CD14-positive monocyte (primary cell): Measurements from ENCODE around the gene FGD6. TPM values are rescaled to one million over a fixed set of nuclear protein-coding genes. Genes with fewer than 3 reads are reported as not detected.
"Not testable (repeated sequence)": the region's sequence is repeated elsewhere in the genome, so short reads cannot be mapped to it uniquely, and the experiment has no call there.

Experiments used
- DNase-seq, 3 donors: peaks; one replicate each; pipeline ENCODE4 v3.0.0-alpha.2; 2011 to 2022
- H2AFZ ChIP-seq: 2 replicates; pipeline ENCODE4 v1.6.0; 2012; ENCODE audit warnings: mild to moderate bottlenecking, low read depth, low read length, inconsistent platforms; ENCODE audit not compliant: insufficient read depth, poor library complexity, severe bottlenecking
- H3K27ac ChIP-seq, 2 donors: 1 replicate in 1 of 2; 2 replicates in 1 of 2; pipeline ENCODE4 v1.5.1; 2012 to 2013; ENCODE audit warnings: low read length in 2 of 2, control low read depth in 1 of 2, inconsistent platforms in 1 of 2, low read depth in 1 of 2, mild to moderate bottlenecking in 1 of 2
- H3K27me3 ChIP-seq, 2 donors: one replicate each; pipeline versions ENCODE4 v1.6.0 to v1.6.1; 2011 to 2013; ENCODE audit warnings: low read length in 2 of 2; ENCODE audit not compliant: control insufficient read depth in 2 of 2, insufficient read depth in 2 of 2
- H3K36me3 ChIP-seq, 2 donors: replicated peaks in 1 of 2; 1 replicate in 1 of 2; 2 replicates in 1 of 2; pipeline versions ENCODE4 v1.5.1 to v1.6.1; 2012 to 2013; ENCODE audit warnings: low read length in 2 of 2, control low read depth in 1 of 2, inconsistent platforms in 1 of 2, mild to moderate bottlenecking in 1 of 2; ENCODE audit not compliant: insufficient read depth in 2 of 2, control insufficient read depth in 1 of 2
- H3K4me1 ChIP-seq, 2 donors: 1 replicate in 1 of 2; 2 replicates in 1 of 2; pipeline versions ENCODE4 v1.5.1 to v1.6.1; 2012 to 2013; ENCODE audit warnings: low read length in 2 of 2, control low read depth in 1 of 2, inconsistent platforms in 1 of 2, mild to moderate bottlenecking in 1 of 2, moderate library complexity in 1 of 2; ENCODE audit not compliant: insufficient read depth in 2 of 2, control insufficient read depth in 1 of 2
- H3K4me2 ChIP-seq: replicated peaks from 2 replicates; pipeline ENCODE3; 2012; ENCODE audit warnings: low read length, moderate library complexity, mild to moderate bottlenecking; ENCODE audit not compliant: poor library complexity, severe bottlenecking; ENCODE audit errors: extremely low read depth
- H3K4me3 ChIP-seq, 3 experiments: fragments of 200-600 bp in 1 of 3; sonication (generic) in 1 of 3; replicated peaks in 1 of 3; 1 replicate in 2 of 3; 2 replicates in 1 of 3; pipeline ENCODE4 v1.5.1; 2011 to 2013; ENCODE audit warnings: low read length in 3 of 3, mild to moderate bottlenecking in 3 of 3, control low read depth in 2 of 3, low read depth in 2 of 3, inconsistent platforms in 1 of 3, moderate library complexity in 1 of 3
- H3K79me2 ChIP-seq: 2 replicates; pipeline ENCODE4 v1.6.0; 2012; ENCODE audit warnings: mild to moderate bottlenecking, control low read depth, inconsistent platforms, low read length, moderate library complexity; ENCODE audit not compliant: insufficient read depth
- H3K9ac ChIP-seq: 2 replicates; pipeline ENCODE4 v1.6.0; 2017; ENCODE audit warnings: low read length, mild to moderate bottlenecking; ENCODE audit not compliant: insufficient read depth, poor library complexity, severe bottlenecking
- H3K9me3 ChIP-seq, 2 donors: replicated peaks in 1 of 2; 1 replicate in 1 of 2; 2 replicates in 1 of 2; pipeline versions ENCODE4 v1.5.1 to v1.6.1; 2012 to 2013; ENCODE audit warnings: low read length in 2 of 2, control low read depth in 1 of 2; ENCODE audit not compliant: control insufficient read depth in 1 of 2, insufficient read depth in 1 of 2
- H4K20me1 ChIP-seq: 2 replicates; pipeline ENCODE4 v1.6.0; 2012; ENCODE audit warnings: mild to moderate bottlenecking, low read length, control low read depth, moderate library complexity; ENCODE audit not compliant: insufficient read depth
- H3K27ac Mint-ChIP-seq, 7 donors: one replicate each; pipeline ENCODE4 v1.8.0; 2020; ENCODE audit warnings: mild to moderate bottlenecking in 7 of 7, mixed read lengths in 7 of 7, moderate library complexity in 6 of 7, inconsistent platforms in 2 of 7
- H3K27me3 Mint-ChIP-seq, 3 donors: one replicate each; pipeline ENCODE4 v1.8.0; 2021 to 2022; ENCODE audit warnings: low read depth in 3 of 3, mild to moderate bottlenecking in 3 of 3, mixed read lengths in 3 of 3, moderate library complexity in 3 of 3, inconsistent platforms in 1 of 3
- H3K36me3 Mint-ChIP-seq, 2 donors: one replicate each; pipeline ENCODE4 v1.8.0; 2020; ENCODE audit warnings: mixed read lengths in 2 of 2, inconsistent platforms in 1 of 2, mild to moderate bottlenecking in 1 of 2
- H3K4me1 Mint-ChIP-seq: one replicate; pipeline ENCODE4 v1.8.0; 2020; ENCODE audit warnings: mild to moderate bottlenecking, mixed read lengths
- H3K4me3 Mint-ChIP-seq, 2 donors: one replicate each; pipeline ENCODE4 v1.8.0; 2020; ENCODE audit warnings: mild to moderate bottlenecking in 2 of 2, mixed read lengths in 2 of 2, moderate library complexity in 1 of 2
- H3K9me3 Mint-ChIP-seq, 7 donors: one replicate each; pipeline ENCODE4 v1.8.0; 2020 to 2022; ENCODE audit warnings: mixed read lengths in 7 of 7, mild to moderate bottlenecking in 6 of 7, moderate library complexity in 6 of 7, inconsistent platforms in 2 of 7
- WGBS: methylation state at CpG from one replicate; pipeline ENCODE4 v1.1.5; 2013; ENCODE audit warnings: missing lambda C conversion rate; ENCODE audit not compliant: insufficient coverage; 5-methylcytosine and 5-hydroxymethylcytosine counted together
- intact Hi-C, 2 donors: fragments of 100-400 bp; cut with micrococcal nuclease; formaldehyde crosslinking; loops; one replicate each; pipeline versions ENCODE4 v1.15.0 to v1.15.1; 2023
- polyA plus RNA-seq, 3 donors: library from polyadenylated mRNA; depleted of rRNA in 1 of 3; unstranded in 2 of 3; stranded (reverse) in 1 of 3; fragments of 300-500 nt in 2 of 3; fragments of >200 nt in 1 of 3; fragmentation: Illumina TruSeq in 2 of 3; gene quantifications; 1 replicate in 2 of 3; 2 replicates in 1 of 3; pipeline ENCODE4 v1.2.3, GENCODE V29; 2012 to 2021
- TF ChIP-seq, protein P1 (sequence below): fragments of 200-600 bp; IDR thresholded peaks from one replicate; pipeline ENCODE4 v1.8.0; 2022; ENCODE audit warnings: antibody characterized with exemption, mild to moderate bottlenecking

The FGD6 gene
- polyA plus RNA-seq, 3 donors: 4.0 to 8.1 (median 5.3) TPM

DNA sequence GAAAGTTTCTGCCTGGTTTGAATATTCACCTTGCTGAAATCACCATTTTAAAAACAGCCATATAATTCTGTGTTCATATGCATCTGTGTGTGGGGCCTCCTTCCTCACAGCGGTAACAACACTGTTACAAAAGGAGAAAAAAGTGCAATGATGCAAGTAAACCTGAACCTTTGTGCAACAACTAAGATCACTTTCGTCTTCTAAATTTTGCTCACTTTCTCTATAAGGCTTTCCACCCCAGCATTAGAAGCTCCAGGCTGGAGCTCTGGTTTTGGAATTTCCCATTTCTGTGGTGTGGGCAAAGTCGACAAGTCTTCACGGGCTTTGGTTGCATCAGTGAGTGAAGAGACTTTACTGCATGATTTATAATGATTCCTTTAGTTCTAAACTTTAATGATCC lies 18.4 kb downstream of the FGD6 start:
- DNase-seq: no peak
- Mint-ChIP-seq H3K4me1 (peaks cover 13% of the 10 kb centered on the region), H3K36me3 (peaks cover 10 to 14% of the 10 kb centered on the region in 2 donors), H3K9me3 (no peaks in the 10 kb centered on the region), H3K27ac (no peak overlapping the region), H3K4me3 (no peak overlapping the region), H3K27me3 (no peaks in the 10 kb centered on the region)
- Histone ChIP-seq H3K27ac (no peak overlapping the region), H3K36me3 (no peaks in the 10 kb centered on the region), H3K4me2 (no peak overlapping the region), H3K79me2 (no peaks in the 10 kb centered on the region), H2AFZ (no peak overlapping the region), H3K9ac (no peak overlapping the region), H3K4me1 (peaks cover 13 to 14% of the 10 kb centered on the region in 2 donors), H3K27me3 (no peaks in the 10 kb centered on the region), H3K9me3 (no peaks in the 10 kb centered on the region), H3K4me3 (no peak overlapping the region), H4K20me1 (peaks cover 67% of the 10 kb centered on the region)
- intact Hi-C loops: no loop called here
- TF ChIP-seq, protein P1, sequence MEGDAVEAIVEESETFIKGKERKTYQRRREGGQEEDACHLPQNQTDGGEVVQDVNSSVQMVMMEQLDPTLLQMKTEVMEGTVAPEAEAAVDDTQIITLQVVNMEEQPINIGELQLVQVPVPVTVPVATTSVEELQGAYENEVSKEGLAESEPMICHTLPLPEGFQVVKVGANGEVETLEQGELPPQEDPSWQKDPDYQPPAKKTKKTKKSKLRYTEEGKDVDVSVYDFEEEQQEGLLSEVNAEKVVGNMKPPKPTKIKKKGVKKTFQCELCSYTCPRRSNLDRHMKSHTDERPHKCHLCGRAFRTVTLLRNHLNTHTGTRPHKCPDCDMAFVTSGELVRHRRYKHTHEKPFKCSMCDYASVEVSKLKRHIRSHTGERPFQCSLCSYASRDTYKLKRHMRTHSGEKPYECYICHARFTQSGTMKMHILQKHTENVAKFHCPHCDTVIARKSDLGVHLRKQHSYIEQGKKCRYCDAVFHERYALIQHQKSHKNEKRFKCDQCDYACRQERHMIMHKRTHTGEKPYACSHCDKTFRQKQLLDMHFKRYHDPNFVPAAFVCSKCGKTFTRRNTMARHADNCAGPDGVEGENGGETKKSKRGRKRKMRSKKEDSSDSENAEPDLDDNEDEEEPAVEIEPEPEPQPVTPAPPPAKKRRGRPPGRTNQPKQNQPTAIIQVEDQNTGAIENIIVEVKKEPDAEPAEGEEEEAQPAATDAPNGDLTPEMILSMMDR: no peak
- WGBS: no CpG with 5 or more reads among the region's 4 CpGs

DNA sequence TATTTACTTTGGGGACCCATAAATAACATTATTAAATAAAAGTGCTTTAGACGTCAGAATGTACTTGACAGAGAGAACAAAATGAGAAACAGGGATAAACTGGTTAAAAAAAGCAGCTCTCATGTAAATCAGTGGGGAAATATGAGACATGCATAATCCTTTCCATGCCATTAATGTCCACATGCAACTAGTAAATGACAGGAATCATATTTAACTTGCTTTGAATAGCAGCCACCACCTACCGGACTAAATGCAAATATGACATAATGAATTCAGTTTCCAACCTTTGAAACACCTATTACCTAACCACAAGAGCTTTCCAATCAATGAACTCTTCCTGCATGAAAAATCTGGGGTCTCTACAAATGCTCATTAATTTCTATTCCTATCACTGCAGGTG lies 19.6 kb downstream of the FGD6 start:
- no peak overlapping the region for H3K4me3 Mint-ChIP-seq

DNA sequence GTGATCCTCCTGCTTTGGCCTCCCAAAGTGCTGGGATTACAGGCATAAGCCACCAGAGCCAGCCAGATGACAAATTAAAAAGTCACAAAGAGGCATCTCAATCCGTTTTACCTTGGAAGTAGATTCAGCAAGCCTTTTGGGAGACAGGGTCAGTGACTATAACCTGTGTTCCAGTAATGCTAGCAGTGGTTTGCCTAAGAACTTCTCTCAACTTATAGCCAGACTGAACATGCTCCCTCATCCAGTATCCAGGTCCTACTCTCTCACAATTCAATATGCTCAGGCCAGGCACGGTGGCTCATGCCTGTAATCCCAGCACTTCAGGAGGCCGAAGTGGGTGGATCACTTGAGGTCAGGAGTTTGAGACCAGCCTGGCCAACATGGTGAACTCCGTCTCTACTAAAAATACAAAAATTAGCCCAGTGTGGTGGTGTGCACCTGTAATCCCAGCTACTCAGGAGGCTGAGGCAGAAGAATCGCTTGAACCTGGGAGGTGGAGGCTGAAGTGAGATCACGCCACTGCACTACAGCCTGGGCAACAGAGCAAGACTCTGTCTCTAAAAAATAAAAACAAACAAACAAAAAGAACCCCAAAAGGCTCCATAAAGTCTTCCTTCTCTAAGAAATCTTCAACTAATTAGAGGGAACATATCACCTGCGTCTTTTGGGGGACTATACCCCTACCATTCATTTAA lies 20.2 kb downstream of the FGD6 start:
- DNase-seq, H3K4me2 ChIP-seq, H3K4me3 ChIP-seq, H3K27ac Mint-ChIP-seq, H2AFZ ChIP-seq, H3K4me1 ChIP-seq, H3K36me3 ChIP-seq, H3K4me1 Mint-ChIP-seq, H3K9ac ChIP-seq, H3K27me3 ChIP-seq, intact Hi-C loops, H3K27me3 Mint-ChIP-seq, H3K27ac ChIP-seq, H3K4me3 Mint-ChIP-seq, H3K79me2 ChIP-seq, H3K9me3 Mint-ChIP-seq, H3K9me3 ChIP-seq: not testable (repeated sequence)
- H3K36me3 Mint-ChIP-seq: peaks cover 10 to 17% of the 10 kb centered on the region in 2 donors
- peaks cover 66% of the 10 kb centered on the region for H4K20me1 ChIP-seq
- no CpG with 5 or more reads among the region's 7 CpGs for WGBS

More for the DNA sequence above, 19.6 kb downstream of the FGD6 start:
- 100% methylated on average over 1 of the region's 2 CpGs for WGBS
- H3K9me3 ChIP-seq: no peaks in the 10 kb centered on the region
- no peak overlapping the region for H3K4me2 ChIP-seq
- no peak for DNase-seq
- TF ChIP-seq, protein P1: no peak
- H3K36me3 ChIP-seq: no peaks in the 10 kb centered on the region
- peaks cover 63% of the 10 kb centered on the region for H4K20me1 ChIP-seq
- no peak overlapping the region for H3K9ac ChIP-seq
- peaks cover 3% of the 10 kb centered on the region in 2 donors for H3K4me1 ChIP-seq
- no peak overlapping the region for H2AFZ ChIP-seq
- H3K27ac ChIP-seq: no peak overlapping the region
- Mint-ChIP-seq H3K9me3 (no peaks in the 10 kb centered on the region), H3K27me3 (no peaks in the 10 kb centered on the region), H3K27ac (no peak overlapping the region), H3K4me1 (peaks cover 5% of the 10 kb centered on the region), H3K36me3 (peaks cover 10 to 15% of the 10 kb centered on the region in 2 donors)
- H3K27me3 ChIP-seq: no peaks in the 10 kb centered on the region
- intact Hi-C loops: no loop called here
- no peaks in the 10 kb centered on the region for H3K79me2 ChIP-seq
- H3K4me3 ChIP-seq: no peak overlapping the region
